IgD-negative memory B cell (primary cell): ENCODE results near the gene AOAH. TPM values are rescaled to one million over a fixed set of nuclear protein-coding genes. Genes with fewer than 3 reads are reported as not detected.

Experiments used
- H3K27ac Mint-ChIP-seq, 3 donors: one replicate each; pipeline ENCODE4 v1.8.0; 2020 to 2022; ENCODE audit warnings: mild to moderate bottlenecking in 3 of 3, mixed read lengths in 3 of 3, moderate library complexity in 1 of 3
- H3K27me3 Mint-ChIP-seq: one replicate; pipeline ENCODE4 v1.8.0; 2021; ENCODE audit warnings: mixed read lengths
- H3K36me3 Mint-ChIP-seq: one replicate; pipeline ENCODE4 v1.8.0; 2020; ENCODE audit warnings: mild to moderate bottlenecking, mixed read lengths
- H3K4me1 Mint-ChIP-seq, 3 donors: one replicate each; pipeline ENCODE4 v1.8.0; 2020 to 2022; ENCODE audit warnings: mixed read lengths in 3 of 3, mild to moderate bottlenecking in 1 of 3
- H3K4me3 Mint-ChIP-seq, 4 donors: one replicate each; pipeline ENCODE4 v1.8.0; 2020 to 2022; ENCODE audit warnings: mild to moderate bottlenecking in 4 of 4, mixed read lengths in 4 of 4, moderate library complexity in 3 of 4
- H3K9me3 Mint-ChIP-seq, 3 donors: one replicate each; pipeline ENCODE4 v1.8.0; 2020 to 2021; ENCODE audit warnings: mixed read lengths in 3 of 3, mild to moderate bottlenecking in 1 of 3
- polyA plus RNA-seq: library from polyadenylated mRNA; unstranded; fragments of 300-500 nt; fragmentation: Illumina TruSeq; gene quantifications from one replicate; pipeline ENCODE4 v1.2.3, GENCODE V29; 2021

The AOAH gene
- polyA plus RNA-seq, 1 donor from 2014 or later = 2.8 TPM

DNA sequence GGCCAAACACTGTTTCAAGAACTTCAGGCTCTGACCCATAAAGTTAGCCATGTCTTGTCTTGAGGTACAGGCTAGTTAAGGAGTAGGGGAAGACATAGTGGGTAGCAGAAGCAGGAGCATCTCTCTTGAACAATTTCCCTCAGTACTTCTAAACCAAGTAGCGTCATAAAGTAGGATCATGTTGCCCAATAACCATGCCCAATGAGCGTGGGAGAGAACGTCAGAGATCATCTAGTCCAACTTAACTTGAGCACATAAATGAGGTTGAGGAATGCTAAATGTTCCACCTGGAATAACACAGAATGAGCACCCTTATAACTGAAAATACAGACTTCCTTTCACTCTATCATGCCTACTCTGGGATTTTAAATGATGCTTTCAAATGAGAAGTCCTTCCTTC is 134.9 kb downstream of the AOAH start:
- peaks cover 9% of the 10 kb centered on the region for H3K27me3 Mint-ChIP-seq
- H3K36me3 Mint-ChIP-seq = no peaks in the 10 kb centered on the region
- no peak overlapping the region for H3K4me3 Mint-ChIP-seq
- no peaks in the 10 kb centered on the region for H3K4me1 Mint-ChIP-seq
- H3K9me3 Mint-ChIP-seq = peaks cover 4 to 5% (median 4%) of the 10 kb centered on the region in 3 donors
- peak overlapping the region in 1 of 3 donors; percentile 29 for H3K27ac Mint-ChIP-seq

DNA sequence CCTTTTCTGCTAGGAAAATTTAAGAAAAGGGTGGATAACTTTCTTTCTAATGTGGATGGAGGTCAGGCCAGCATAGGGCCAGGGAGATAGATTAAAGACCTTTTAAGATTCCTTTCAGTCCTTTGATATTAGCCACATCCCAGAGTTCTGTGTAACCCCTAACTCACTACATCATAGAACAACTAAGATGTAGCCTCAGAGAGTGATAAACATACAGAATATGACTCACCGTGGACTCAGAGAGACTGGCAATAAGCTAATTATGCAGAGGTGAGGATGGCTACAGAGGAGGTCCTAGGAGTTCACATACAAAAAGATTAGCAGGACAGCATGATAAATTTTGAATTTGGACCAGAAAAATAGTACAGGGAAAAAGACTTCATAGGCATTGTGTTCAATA is 141.0 kb downstream of the AOAH start:
- H3K27me3 Mint-ChIP-seq = peaks cover 5% of the 10 kb centered on the region
- H3K4me1 Mint-ChIP-seq = no peaks in the 10 kb centered on the region
- H3K9me3 Mint-ChIP-seq = peaks cover 0 to 5% (median 3%) of the 10 kb centered on the region in 3 donors
- no peaks in the 10 kb centered on the region for H3K36me3 Mint-ChIP-seq
- H3K4me3 Mint-ChIP-seq = no peak overlapping the region
- no peak overlapping the region for H3K27ac Mint-ChIP-seq

DNA sequence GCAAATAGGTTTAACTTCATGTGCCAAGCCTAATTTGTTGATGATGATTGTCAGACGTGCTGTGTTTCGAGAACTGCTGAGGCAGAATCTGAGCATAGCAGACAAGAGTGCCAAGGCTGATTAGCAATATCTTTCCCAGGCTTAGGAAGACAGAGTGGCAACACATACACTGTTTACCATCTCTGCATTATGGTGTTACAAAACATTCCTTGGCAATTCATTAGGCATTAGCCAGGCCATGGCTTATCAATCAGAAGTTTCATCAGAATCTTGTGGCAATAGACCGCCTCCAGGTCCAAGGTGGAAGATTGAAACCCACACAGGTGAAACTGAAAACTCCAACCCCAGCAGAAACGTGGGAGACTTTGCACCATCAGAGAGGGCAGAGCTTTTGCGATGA is 148.5 kb downstream of the AOAH start:
- no peak overlapping the region for H3K4me3 Mint-ChIP-seq
- peaks cover 3% of the 10 kb centered on the region for H3K36me3 Mint-ChIP-seq
- no peaks in the 10 kb centered on the region for H3K27me3 Mint-ChIP-seq
- peaks cover 0 to 5% (median 0%) of the 10 kb centered on the region in 3 donors for H3K9me3 Mint-ChIP-seq
- no peak overlapping the region for H3K27ac Mint-ChIP-seq
- no peaks in the 10 kb centered on the region for H3K4me1 Mint-ChIP-seq

DNA sequence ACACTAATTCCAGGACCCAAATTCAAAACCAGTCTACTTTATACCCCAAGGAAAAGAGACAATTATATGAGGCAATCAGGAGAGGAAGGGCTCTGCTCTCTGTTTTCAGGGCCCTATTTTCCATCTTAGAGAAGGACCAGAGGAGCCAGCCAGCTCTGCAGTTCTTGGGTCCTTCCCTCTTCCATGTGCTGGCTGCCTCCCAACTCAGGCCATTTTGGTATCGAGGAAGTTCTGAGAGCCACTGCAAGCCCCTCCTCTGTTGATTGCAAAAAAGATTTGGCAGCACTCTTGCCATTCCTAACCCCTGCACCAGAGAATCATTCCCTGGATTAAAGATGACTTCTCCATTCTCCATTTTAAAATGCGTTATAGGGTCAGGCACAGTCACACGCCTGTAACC is 151.2 kb downstream of the AOAH start:
- no peak overlapping the region for H3K27ac Mint-ChIP-seq
- H3K27me3 Mint-ChIP-seq = no peaks in the 10 kb centered on the region
- no peaks in the 10 kb centered on the region for H3K4me1 Mint-ChIP-seq
- peaks cover 3% of the 10 kb centered on the region for H3K36me3 Mint-ChIP-seq
- H3K9me3 Mint-ChIP-seq = no peaks in the 10 kb centered on the region
- H3K4me3 Mint-ChIP-seq = no peak overlapping the region

DNA sequence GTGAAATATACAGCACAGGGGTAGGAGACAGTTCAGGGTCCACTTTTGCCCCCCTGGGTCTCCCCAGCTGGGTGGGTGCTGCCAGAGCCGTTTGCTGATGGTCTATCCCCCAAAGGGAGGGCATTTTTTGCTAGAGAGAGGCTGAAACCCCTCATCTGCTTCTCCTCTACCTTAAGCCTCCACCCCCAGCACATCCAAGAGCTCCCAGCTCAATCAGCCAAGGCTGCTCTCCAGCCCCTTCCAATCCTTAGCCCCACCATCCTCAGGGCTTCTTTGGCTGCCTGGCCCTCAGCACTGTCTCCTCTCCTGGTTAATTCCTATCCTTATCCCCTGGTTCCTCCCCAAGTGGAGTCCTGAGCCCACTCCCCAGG is 153.1 kb downstream of the AOAH start:
- no peak overlapping the region for H3K4me3 Mint-ChIP-seq
- H3K9me3 Mint-ChIP-seq = no peaks in the 10 kb centered on the region
- peaks cover under 1% of the 10 kb centered on the region for H3K36me3 Mint-ChIP-seq
- no peak overlapping the region for H3K27ac Mint-ChIP-seq
- H3K27me3 Mint-ChIP-seq = no peaks in the 10 kb centered on the region
- no peaks in the 10 kb centered on the region for H3K4me1 Mint-ChIP-seq

DNA sequence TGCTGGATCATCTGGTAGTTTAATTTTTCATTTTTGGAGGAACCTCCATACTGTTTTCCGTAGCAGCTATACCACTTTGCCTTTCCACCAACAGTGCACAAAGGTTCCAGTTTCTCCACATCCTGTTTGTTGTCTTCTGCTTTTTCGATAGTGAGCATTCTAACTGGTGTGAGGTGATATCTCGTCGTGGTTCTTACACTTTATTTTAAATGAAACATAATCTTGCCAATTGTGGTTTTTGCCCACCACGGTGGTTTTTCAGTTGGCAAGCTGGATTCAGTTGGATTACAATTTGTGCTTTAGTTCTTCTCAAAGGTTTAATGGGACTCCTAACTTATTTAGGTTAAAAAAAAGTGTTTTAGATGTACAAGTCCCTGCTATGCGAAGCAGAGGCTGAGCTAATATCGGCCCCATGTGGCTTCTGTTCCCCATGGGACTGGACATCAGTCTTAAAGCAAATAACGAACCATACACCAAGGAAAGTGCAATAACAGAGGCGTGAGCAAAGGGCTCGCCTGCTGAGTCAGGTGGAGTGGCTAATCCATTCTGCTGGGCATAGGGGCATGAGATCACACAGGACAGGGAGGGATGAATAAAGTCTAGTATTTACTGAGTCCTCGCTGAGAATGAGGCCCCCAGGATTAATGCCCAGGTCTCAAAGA is 153.6 kb downstream of the AOAH start:
- H3K4me3 Mint-ChIP-seq = no peak overlapping the region
- no peaks in the 10 kb centered on the region for H3K36me3 Mint-ChIP-seq
- no peaks in the 10 kb centered on the region for H3K9me3 Mint-ChIP-seq
- H3K4me1 Mint-ChIP-seq = no peaks in the 10 kb centered on the region
- no peak overlapping the region for H3K27ac Mint-ChIP-seq
- no peaks in the 10 kb centered on the region for H3K27me3 Mint-ChIP-seq

DNA sequence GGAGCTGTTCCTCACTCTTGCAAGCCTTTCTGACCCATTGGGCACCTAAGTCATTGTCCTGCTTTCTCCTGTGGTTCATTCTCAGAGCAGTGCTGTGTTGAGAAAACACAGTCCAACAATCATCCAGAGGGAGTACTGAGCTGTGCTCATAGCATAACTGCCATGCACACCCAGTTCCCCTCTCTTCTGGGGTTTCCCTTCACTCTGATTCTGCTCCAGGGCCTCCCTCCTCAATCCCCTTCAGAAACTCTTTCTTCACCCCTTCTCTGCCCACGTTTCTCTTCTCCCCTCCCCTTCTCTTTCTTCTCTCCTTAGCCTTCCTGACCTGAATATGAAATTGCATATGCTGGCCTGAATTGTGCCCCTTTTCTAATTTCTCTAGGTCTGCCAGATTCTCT is 155.8 kb downstream of the AOAH start:
- Mint-ChIP-seq H3K9me3 (no peaks in the 10 kb centered on the region), H3K27me3 (no peaks in the 10 kb centered on the region), H3K4me3 (no peak overlapping the region), H3K4me1 (no peaks in the 10 kb centered on the region), H3K27ac (no peak overlapping the region), H3K36me3 (no peaks in the 10 kb centered on the region)

DNA sequence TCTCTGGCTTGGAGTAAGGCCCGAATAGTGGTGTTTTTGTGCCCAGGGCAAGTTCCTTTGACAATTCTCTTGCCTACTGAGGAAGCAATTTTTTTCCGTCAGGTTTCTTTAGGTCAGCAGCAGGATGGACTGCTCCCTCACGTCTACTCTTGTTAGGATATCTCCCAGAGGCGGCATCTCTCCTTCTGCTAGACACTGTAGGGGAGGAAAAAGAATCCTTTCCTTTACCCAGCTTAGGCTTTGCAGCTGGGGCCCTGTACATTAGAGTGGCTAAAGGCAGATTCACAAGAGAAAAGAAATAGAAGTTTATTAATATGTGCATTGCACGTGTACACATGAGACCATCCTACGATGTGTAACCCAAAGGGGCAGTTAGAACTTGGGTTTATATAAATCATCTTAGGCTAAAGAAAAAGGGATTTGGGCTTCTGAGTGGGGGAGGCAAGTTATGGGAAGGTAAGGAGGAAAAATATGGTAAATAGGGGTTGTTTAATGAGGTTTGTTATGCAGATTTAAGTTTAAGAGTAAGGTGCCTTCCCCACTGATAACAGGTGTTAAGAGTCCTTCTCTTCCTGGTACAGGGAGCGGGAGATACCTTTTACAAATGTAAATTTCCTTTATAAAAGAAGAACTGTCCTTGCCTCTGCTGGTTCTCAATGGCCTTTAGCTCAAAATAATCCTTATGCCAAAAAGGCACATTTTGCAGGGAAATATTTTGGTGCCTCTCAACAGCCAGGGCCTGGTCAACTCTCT is 156.4 kb downstream of the AOAH start:
- Mint-ChIP-seq H3K4me3 (no peak overlapping the region), H3K27me3 (no peaks in the 10 kb centered on the region), H3K36me3 (no peaks in the 10 kb centered on the region), H3K27ac (no peak overlapping the region), H3K4me1 (no peaks in the 10 kb centered on the region), H3K9me3 (no peaks in the 10 kb centered on the region)

DNA sequence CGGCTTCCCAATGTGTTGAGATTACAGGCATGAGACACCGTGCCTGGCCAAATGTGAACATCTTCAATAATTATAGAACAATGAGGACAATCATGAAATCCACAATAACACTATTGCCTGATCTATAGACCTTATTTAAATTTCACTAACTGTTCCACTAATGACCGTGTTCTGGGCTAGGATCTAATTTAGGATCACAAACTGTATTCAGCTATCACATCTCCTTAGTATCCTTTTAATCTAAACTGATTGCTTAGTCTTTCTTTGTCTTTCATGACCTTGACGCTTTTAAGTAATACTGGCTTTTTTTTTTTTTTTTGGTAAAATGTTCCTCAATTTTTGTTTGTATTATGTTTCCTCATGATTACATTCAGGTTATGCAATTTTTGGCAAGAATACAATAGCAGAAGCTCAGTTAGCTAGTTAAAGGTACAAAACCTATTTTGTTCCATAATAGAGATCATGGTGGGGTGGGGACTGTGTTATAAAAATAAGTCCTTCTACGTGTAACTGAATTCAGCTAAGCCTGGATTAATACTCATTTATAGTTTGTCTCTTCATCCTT is 158.4 kb downstream of the AOAH start:
- Mint-ChIP-seq H3K36me3 (no peaks in the 10 kb centered on the region), H3K27ac (no peak overlapping the region), H3K9me3 (no peaks in the 10 kb centered on the region), H3K4me3 (no peak overlapping the region), H3K4me1 (no peaks in the 10 kb centered on the region), H3K27me3 (peaks cover 4% of the 10 kb centered on the region)

DNA sequence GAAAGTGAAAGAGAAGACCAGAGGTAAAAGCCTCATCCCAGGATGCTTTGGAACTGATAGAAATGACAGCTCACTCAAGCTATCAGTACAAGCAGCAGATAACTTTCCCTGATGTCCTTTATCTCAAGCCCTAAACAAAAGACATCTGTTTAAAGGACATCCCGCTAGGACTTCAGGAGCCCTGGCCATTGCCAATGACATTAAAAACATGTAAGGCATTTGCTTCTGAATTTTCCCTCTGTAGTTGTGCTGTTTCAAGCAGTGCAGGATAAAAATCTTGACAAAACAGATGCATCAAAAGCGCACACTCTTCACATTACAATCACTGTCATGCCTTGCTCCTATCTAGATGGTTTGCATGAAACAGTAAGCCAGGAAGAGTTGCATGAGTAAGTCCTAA is 159.8 kb downstream of the AOAH start:
- Mint-ChIP-seq H3K4me1 (no peaks in the 10 kb centered on the region), H3K9me3 (no peaks in the 10 kb centered on the region), H3K27me3 (peaks cover 4% of the 10 kb centered on the region), H3K27ac (no peak overlapping the region), H3K36me3 (no peaks in the 10 kb centered on the region), H3K4me3 (no peak overlapping the region)

DNA sequence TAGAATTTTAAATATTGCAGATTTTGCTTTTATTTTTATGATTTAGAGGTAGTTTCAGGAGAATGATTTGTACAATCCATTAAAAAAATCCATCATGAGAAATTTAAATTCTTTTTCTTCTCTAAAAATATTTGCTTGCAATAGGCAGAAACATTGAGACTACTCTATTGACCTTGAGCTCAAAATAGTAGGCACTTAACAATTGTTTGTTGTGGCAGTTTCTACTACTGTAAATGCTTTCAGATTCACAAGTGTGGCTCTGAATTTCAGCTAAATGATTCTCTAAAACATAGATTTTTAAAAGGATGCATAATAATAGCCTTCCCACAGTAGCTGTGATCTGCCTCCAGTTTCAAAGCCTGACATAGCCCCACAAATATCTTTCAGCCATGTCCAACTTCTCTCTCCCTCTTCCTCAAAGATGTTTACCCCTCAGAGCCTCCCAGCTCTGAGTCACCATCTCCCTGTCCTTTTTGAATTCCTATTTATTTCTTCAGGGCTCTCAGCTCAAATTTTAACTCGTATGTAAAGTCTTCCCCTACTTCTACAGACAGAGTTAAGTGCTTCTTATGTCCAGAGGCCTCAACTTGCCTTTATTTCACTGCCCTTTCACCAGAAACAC is 160.5 kb downstream of the AOAH start:
- no peaks in the 10 kb centered on the region for H3K36me3 Mint-ChIP-seq

DNA sequence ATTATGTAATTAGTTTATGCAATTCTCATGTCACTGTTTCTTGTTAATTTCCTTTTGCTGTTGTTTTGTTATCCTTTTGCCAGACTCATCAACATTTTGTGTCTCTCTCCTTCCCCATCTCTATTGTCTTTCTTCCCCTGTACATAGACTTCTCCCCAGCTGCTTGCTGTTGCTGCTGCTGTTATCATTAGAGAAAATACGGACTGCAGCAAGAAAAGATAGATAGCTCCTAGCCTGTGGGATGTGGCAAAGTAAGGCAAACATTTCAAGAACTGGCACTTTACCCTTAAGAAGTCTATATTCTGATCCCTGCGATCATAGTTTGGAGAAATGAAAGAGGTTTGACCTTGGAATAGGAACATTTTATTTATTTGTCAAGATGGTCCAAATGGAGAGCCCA is 162.2 kb downstream of the AOAH start:
- H3K9me3 Mint-ChIP-seq = no peaks in the 10 kb centered on the region
- H3K36me3 Mint-ChIP-seq = no peaks in the 10 kb centered on the region
- no peak overlapping the region for H3K27ac Mint-ChIP-seq
- H3K4me1 Mint-ChIP-seq = no peaks in the 10 kb centered on the region
- no peak overlapping the region for H3K4me3 Mint-ChIP-seq
- H3K27me3 Mint-ChIP-seq = peaks cover 4% of the 10 kb centered on the region

More for the DNA sequence above, 160.5 kb downstream of the AOAH start:
- H3K27ac Mint-ChIP-seq = no peak overlapping the region
- no peak overlapping the region for H3K4me3 Mint-ChIP-seq
- H3K4me1 Mint-ChIP-seq = no peaks in the 10 kb centered on the region
- peaks cover 4% of the 10 kb centered on the region for H3K27me3 Mint-ChIP-seq
- no peaks in the 10 kb centered on the region for H3K9me3 Mint-ChIP-seq

DNA sequence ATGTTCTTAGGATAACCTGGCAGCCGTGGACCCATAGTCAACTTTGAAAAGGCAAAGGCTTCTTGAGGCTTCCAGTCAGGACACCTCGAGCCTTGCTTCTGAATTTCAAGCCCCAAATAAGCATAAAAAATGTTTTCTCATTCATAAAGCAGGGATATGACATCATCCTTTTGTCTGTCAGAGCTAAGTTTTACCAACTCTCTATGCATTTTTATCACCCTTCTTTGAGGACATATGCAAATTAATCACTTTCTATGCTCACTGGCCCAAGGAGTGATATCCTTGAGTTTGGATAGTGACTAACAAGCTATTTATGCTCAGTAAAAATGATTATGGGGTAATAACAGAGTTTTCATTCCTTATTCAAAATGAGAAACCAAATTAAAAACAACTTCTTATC is 175.3 kb downstream of the AOAH start:
- H3K4me3 Mint-ChIP-seq = no peak overlapping the region
- peaks cover 2% of the 10 kb centered on the region for H3K27me3 Mint-ChIP-seq
- H3K9me3 Mint-ChIP-seq = peaks cover 0 to 4% (median 0%) of the 10 kb centered on the region in 3 donors
- H3K36me3 Mint-ChIP-seq = no peaks in the 10 kb centered on the region
- peaks cover 0 to 3% (median 2%) of the 10 kb centered on the region in 3 donors for H3K4me1 Mint-ChIP-seq
- H3K27ac Mint-ChIP-seq = no peak overlapping the region

DNA sequence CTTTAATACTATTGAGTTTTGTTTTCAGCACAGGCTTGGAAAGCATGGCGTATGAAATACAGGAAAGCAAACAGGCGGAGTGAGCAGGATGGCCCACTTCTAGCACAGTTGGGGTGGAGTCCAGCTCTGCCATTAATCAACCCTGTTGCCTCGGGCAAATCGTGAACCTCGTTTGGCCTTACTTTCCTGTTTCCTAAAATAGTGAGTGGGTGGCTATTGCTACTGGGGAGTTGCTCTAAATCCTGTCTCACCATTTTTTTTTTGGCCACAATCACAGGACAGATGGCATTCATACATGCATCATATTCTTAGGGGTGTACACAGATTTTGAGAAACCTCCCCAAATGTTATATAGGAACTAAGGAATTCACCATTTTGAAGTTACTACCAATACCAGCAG is 176.9 kb downstream of the AOAH start:
- peaks cover 0 to 4% (median 0%) of the 10 kb centered on the region in 3 donors for H3K9me3 Mint-ChIP-seq
- H3K4me3 Mint-ChIP-seq = no peak overlapping the region
- H3K4me1 Mint-ChIP-seq = peaks cover 0 to 3% (median 2%) of the 10 kb centered on the region in 3 donors
- peaks cover 2% of the 10 kb centered on the region for H3K27me3 Mint-ChIP-seq
- no peak overlapping the region for H3K27ac Mint-ChIP-seq
- no peaks in the 10 kb centered on the region for H3K36me3 Mint-ChIP-seq

DNA sequence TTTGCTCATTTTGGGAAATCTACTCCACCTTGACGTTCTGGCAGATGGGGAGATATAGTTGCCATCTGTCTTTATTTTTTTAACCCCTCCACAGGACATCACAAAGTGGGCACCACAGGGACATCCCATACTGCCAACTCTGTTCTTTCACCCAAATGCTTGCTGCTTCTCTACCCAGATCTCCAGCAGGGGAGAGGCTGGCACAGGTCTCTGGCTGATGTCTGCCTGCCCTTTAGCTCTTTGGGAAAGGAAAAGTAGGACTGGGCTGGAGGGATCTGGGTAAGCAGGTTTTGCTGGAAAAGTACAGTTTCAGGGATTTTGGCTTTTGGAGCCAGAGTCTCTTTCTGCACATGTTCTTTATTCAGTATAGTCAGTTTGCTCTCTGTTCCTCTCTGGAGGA is 178.0 kb downstream of the AOAH start:
- Mint-ChIP-seq H3K4me1 (peaks cover 0 to 2% (median under 1%) of the 10 kb centered on the region in 3 donors), H3K36me3 (no peaks in the 10 kb centered on the region), H3K27me3 (peaks cover under 1% of the 10 kb centered on the region), H3K27ac (no peak overlapping the region), H3K9me3 (peaks cover 0 to 1% (median 0%) of the 10 kb centered on the region in 3 donors), H3K4me3 (no peak overlapping the region)
